OCI-LY7 (cell line): ENCODE measurements around the gene TRERF1. TPM values are rescaled to one million over a fixed set of nuclear protein-coding genes. Genes with fewer than 3 reads are reported as not detected.

Experiments
- BruUV-seq: library from RNA; stranded (reverse); fragments of 400-500 nt; replicated peaks from 2 replicates; lab custom pipeline; 2021; lab: Mats Ljungman, UMichigan
- CTCF ChIA-PET: fragments of 300-600 bp; sonication (Branson Sonifier 250); formaldehyde crosslinking; loops from one replicate; lab custom pipeline; 2022; ENCODE audit warnings: antibody characterized with exemption; ENCODE audit not compliant: unreplicated experiment; lab: Charles Lee
- POLR2A ChIA-PET: fragments of 300-600 bp; sonication (Branson Sonifier 250); formaldehyde crosslinking; loops from one replicate; lab custom pipeline; 2022; ENCODE audit warnings: antibody characterized with exemption; lab: Charles Lee
- DNase-seq: peaks from one replicate; pipeline ENCODE4 v3.0.0-alpha.2; 2015; ENCODE audit warnings: low spot score
- H2AFZ ChIP-seq: fragments of 200-600 bp; sonication (generic), shearing (Covaris generic); 2 replicates; pipeline ENCODE4 v1.6.1; 2014; ENCODE audit warnings: mild to moderate bottlenecking, antibody characterized with exemption, low read length, moderate library complexity
- H3K27ac ChIP-seq: fragments of 200-600 bp; sonication (generic); 2 replicates; pipeline ENCODE4 v1.5.1; 2014; ENCODE audit warnings: mixed run types, low read depth, mild to moderate bottlenecking, moderate library complexity, low read length, inconsistent platforms; ENCODE audit not compliant: poor library complexity, severe bottlenecking
- H3K36me3 ChIP-seq: fragments of 200-600 bp; sonication (generic); 2 replicates; pipeline ENCODE4 v1.6.1; 2014; ENCODE audit warnings: mild to moderate bottlenecking, antibody characterized with exemption, low read length, moderate library complexity, mixed read lengths; ENCODE audit not compliant: insufficient read depth
- H3K4me1 ChIP-seq: fragments of 200-600 bp; sonication (generic); 2 replicates; pipeline ENCODE4 v1.5.1; 2014; ENCODE audit warnings: mild to moderate bottlenecking, low read length; ENCODE audit not compliant: insufficient read depth, poor library complexity, severe bottlenecking
- H3K4me2 ChIP-seq: fragments of 200-600 bp; sonication (generic); 2 replicates; pipeline ENCODE4 v1.6.1; 2014; ENCODE audit warnings: mild to moderate bottlenecking, low read length
- H3K4me3 ChIP-seq: fragments of 200-600 bp; sonication (generic); 2 replicates; pipeline ENCODE4 v1.5.1; 2014; ENCODE audit warnings: mild to moderate bottlenecking, low read depth, low read length; ENCODE audit not compliant: poor library complexity, severe bottlenecking
- H3K79me2 ChIP-seq: fragments of 200-600 bp; sonication (generic); 2 replicates; pipeline ENCODE4 v1.6.1; 2016; ENCODE audit warnings: low read depth, mild to moderate bottlenecking, low read length, moderate library complexity, mixed read lengths; ENCODE audit not compliant: insufficient read depth
- H3K9me2 ChIP-seq: fragments of 200-600 bp; sonication (generic); 2 replicates; pipeline ENCODE4 v1.6.1; 2016; ENCODE audit warnings: mild to moderate bottlenecking, low read length, mixed read lengths; ENCODE audit not compliant: insufficient read depth
- H3K9me3 ChIP-seq: fragments of 200-600 bp; sonication (generic); 2 replicates; pipeline ENCODE4 v1.6.1; 2014; ENCODE audit warnings: mild to moderate bottlenecking, mixed run types, low read length, mixed read lengths
- H4K20me1 ChIP-seq: fragments of 200-600 bp; sonication (generic); 2 replicates; pipeline ENCODE4 v1.6.1; 2014; ENCODE audit warnings: mild to moderate bottlenecking, antibody characterized with exemption, low read length, moderate library complexity, mixed read lengths; ENCODE audit not compliant: insufficient read depth
- EZH2phosphoT487 ChIP-seq: fragments of 200-600 bp; sonication (generic); IDR thresholded peaks from 2 replicates; pipeline ENCODE4 v1.6.1; 2018; ENCODE audit warnings: low read depth, borderline replicate concordance, mild to moderate bottlenecking, mixed run types, antibody characterized with exemption, low read length, moderate library complexity, mixed read lengths
- intact Hi-C: fragments of 100-400 bp; cut with micrococcal nuclease; formaldehyde crosslinking; loops from one replicate; pipeline ENCODE4 v1.10.0; 2022; ENCODE audit not compliant: unreplicated experiment
- total RNA-seq, 2 experiments: library from RNA; depleted of rRNA in 1 of 2; stranded (reverse); fragments of >200 nt in 1 of 2; shearing (Covaris generic) in 1 of 2; gene quantifications; 2 replicates each; pipeline ENCODE4 v1.2.3, GENCODE V29; 2014 to 2022
- TF ChIP-seq, protein P1 (sequence below): fragments of 200-600 bp; sonication (generic); conservative IDR thresholded peaks from 2 replicates; pipeline ENCODE4 v1.5.1; 2014; ENCODE audit warnings: mild to moderate bottlenecking, antibody characterized with exemption, low read length, moderate library complexity, mixed read lengths

TRERF1 gene
- total RNA-seq, 2 experiments from 2014 or later: 5.7 to 12.9 TPM

- intact Hi-C loops: loop anchor here (5.0 kb wide), 1 partner anchor 186 kb away; the partner anchor contains the start of gene TRERF1
- Histone ChIP-seq H3K4me3 (no peak overlapping the region), H3K4me1 (peaks cover 15% of the 10 kb centered on the region), H3K79me2 (no peaks in the 10 kb centered on the region), H4K20me1 (no peaks in the 10 kb centered on the region), H3K36me3 (peaks cover 12% of the 10 kb centered on the region), H3K9me2 (no peaks in the 10 kb centered on the region), H3K4me2 (no peak overlapping the region), H2AFZ (no peak overlapping the region), H3K27ac (no peak overlapping the region), H3K9me3 (no peaks in the 10 kb centered on the region)
- no peak for DNase-seq
- POLR2A ChIA-PET: interaction anchor here (0.6 kb wide), 1 partner anchor 192 kb away, joined by 10 read pairs; no protein-coding TSS in a partner anchor
- CTCF ChIA-PET: no interaction called here
- no TSS peak for BruUV-seq
- TF ChIP-seq EZH2phosphoT487: no peak
- TF ChIP-seq, protein P1, sequence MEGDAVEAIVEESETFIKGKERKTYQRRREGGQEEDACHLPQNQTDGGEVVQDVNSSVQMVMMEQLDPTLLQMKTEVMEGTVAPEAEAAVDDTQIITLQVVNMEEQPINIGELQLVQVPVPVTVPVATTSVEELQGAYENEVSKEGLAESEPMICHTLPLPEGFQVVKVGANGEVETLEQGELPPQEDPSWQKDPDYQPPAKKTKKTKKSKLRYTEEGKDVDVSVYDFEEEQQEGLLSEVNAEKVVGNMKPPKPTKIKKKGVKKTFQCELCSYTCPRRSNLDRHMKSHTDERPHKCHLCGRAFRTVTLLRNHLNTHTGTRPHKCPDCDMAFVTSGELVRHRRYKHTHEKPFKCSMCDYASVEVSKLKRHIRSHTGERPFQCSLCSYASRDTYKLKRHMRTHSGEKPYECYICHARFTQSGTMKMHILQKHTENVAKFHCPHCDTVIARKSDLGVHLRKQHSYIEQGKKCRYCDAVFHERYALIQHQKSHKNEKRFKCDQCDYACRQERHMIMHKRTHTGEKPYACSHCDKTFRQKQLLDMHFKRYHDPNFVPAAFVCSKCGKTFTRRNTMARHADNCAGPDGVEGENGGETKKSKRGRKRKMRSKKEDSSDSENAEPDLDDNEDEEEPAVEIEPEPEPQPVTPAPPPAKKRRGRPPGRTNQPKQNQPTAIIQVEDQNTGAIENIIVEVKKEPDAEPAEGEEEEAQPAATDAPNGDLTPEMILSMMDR: no peak
These were observed 185.2 kb downstream of the TRERF1 start for GRCh38 chr6:42266538-42266937.

- POLR2A ChIA-PET: interaction anchor here (0.9 to 1.4 kb wide), 2 partner anchors 176 to 184 kb away, joined by 3 to 4 read pairs; no protein-coding TSS in a partner anchor
- BruUV-seq: no TSS peak
- H3K27ac ChIP-seq: no peak overlapping the region
- H3K4me3 ChIP-seq: no peak overlapping the region
- TF ChIP-seq, protein P1: no peak
- TF ChIP-seq EZH2phosphoT487: no peak
- no peaks in the 10 kb centered on the region for H3K9me3 ChIP-seq
- H3K36me3 ChIP-seq: peaks cover 12% of the 10 kb centered on the region
- DNase-seq: no peak
- CTCF ChIA-PET: no interaction called here
- no peaks in the 10 kb centered on the region for H4K20me1 ChIP-seq
- H3K9me2 ChIP-seq: no peaks in the 10 kb centered on the region
- H3K4me2 ChIP-seq: no peak overlapping the region
- H3K79me2 ChIP-seq: no peaks in the 10 kb centered on the region
- H2AFZ ChIP-seq: no peak overlapping the region
- intact Hi-C loops: loop anchor here (5.0 kb wide), 2 partner anchors 187 to 267 kb away; partner anchors contain the start of gene TRERF1
- H3K4me1 ChIP-seq: peaks cover 18% of the 10 kb centered on the region
These were observed 186.8 kb downstream of the TRERF1 start for GRCh38 chr6:42264852-42265390.

- BruUV-seq: no TSS peak
These were observed 187.4 kb downstream of the TRERF1 start for GRCh38 chr6:42264162-42264851.

More at GRCh38 chr6:42264162-42264851, 187.4 kb downstream of the TRERF1 start:
- Histone ChIP-seq H3K79me2 (no peaks in the 10 kb centered on the region), H3K9me3 (no peaks in the 10 kb centered on the region), H3K27ac (no peak overlapping the region), H3K4me3 (no peak overlapping the region), H2AFZ (no peak overlapping the region), H3K9me2 (no peaks in the 10 kb centered on the region), H3K4me2 (no peak overlapping the region), H4K20me1 (no peaks in the 10 kb centered on the region), H3K4me1 (peaks cover 12% of the 10 kb centered on the region), H3K36me3 (peaks cover 12% of the 10 kb centered on the region)
- TF ChIP-seq, protein P1: no peak
- TF ChIP-seq EZH2phosphoT487: no peak
- ChIA-PET CTCF (no interaction called here), POLR2A (interaction anchor here (1.4 kb wide), 1 partner anchor 177 kb away, joined by 4 read pairs; no protein-coding TSS in a partner anchor)
- no peak for DNase-seq
- intact Hi-C loops: loop anchor here (5.0 kb wide), 1 partner anchor 268 kb away; no protein-coding TSS in a partner anchor
